Epithelial cell of esophagus (primary cell): ENCODE results near the gene MATN1.
A peak's percentile ranks its signal among the peaks of the same experiment; 100 is the strongest.

Experiments
- DNase-seq: peaks from one replicate; pipeline ENCODE4 v3.0.0; 2010; ENCODE audit warnings: low read depth
- H3K4me3 ChIP-seq: 2 replicates; pipeline ENCODE4 v1.5.1; 2011; ENCODE audit warnings: mild to moderate bottlenecking, low read length, control low read depth
- CTCF ChIP-seq: IDR thresholded peaks from 2 replicates; pipeline ENCODE4 v1.5.1; 2011; ENCODE audit warnings: low read depth, mild to moderate bottlenecking, low read length, control low read depth, inconsistent platforms; ENCODE audit not compliant: insufficient read depth; ENCODE audit errors: missing control alignments

Gene MATN1

GRCh38 chr1:30699762-30700161 lies 23.6 kb downstream of the MATN1 start:
- no peak for DNase-seq
- no peak for TF ChIP-seq CTCF

GRCh38 chr1:30698401-30698981 lies 24.9 kb downstream of the MATN1 start:
- DNase-seq, result no peak
- H3K4me3 ChIP-seq, result no peak overlapping the region
- no peak for TF ChIP-seq CTCF

More at GRCh38 chr1:30699762-30700161, 23.6 kb downstream of the MATN1 start:
- H3K4me3 ChIP-seq, result no peak overlapping the region

GRCh38 chr1:30697571-30698376 lies 25.6 kb downstream of the MATN1 start:
- H3K4me3 ChIP-seq, result no peak overlapping the region
- DNase-seq, result peak; percentile 65
- peak; percentile 19 for TF ChIP-seq CTCF

GRCh38 chr1:30696831-30697230 lies 26.6 kb downstream of the MATN1 start:
- H3K4me3 ChIP-seq, result no peak overlapping the region
- no peak for TF ChIP-seq CTCF
- no peak for DNase-seq

GRCh38 chr1:30695439-30695841 lies 27.9 kb downstream of the MATN1 start:
- no peak for DNase-seq
- no peak overlapping the region for H3K4me3 ChIP-seq
- TF ChIP-seq CTCF, result no peak

GRCh38 chr1:30694280-30695175 lies 28.9 kb downstream of the MATN1 start:
- TF ChIP-seq CTCF, result no peak
- no peak for DNase-seq
- no peak overlapping the region for H3K4me3 ChIP-seq
